Activated CD8-positive, alpha-beta T cell treated with anti-CD3 and anti-CD28 coated beads, Interleukin-2, amount 10 ng/mL, durations not matched to agents 7 days and 5 days (primary cell): ENCODE results near the gene COL26A1. TPM values are rescaled to one million over a fixed set of nuclear protein-coding genes. Genes with fewer than 3 reads are reported as not detected.

Source experiments
- ATAC-seq: fragments of 150-1000 bp; cut with Tn5 transposase; one replicate; pipeline ENCODE4 v1.10.0; 2021; ENCODE audit warnings: moderate library complexity
- CTCF ChIA-PET: fragments of 350-600 bp; sonication (Branson Sonifier 250); formaldehyde crosslinking; loops from one replicate; lab custom pipeline; 2021; ENCODE audit warnings: antibody characterized with exemption; lab: Charles Lee
- POLR2A ChIA-PET: fragments of 350-600 bp; sonication (Branson Sonifier 250); formaldehyde crosslinking; loops from one replicate; lab custom pipeline; 2021; ENCODE audit warnings: antibody characterized with exemption; lab: Charles Lee
- DNase-seq: peaks from one replicate; pipeline ENCODE4 v3.0.0-alpha.2; 2020
- H3K27ac Mint-ChIP-seq: one replicate; pipeline ENCODE4 v1.8.0; 2021; ENCODE audit warnings: mild to moderate bottlenecking, mixed read lengths
- H3K27me3 Mint-ChIP-seq: one replicate; pipeline ENCODE4 v1.8.0; 2021; ENCODE audit warnings: low read depth, mixed read lengths
- H3K36me3 Mint-ChIP-seq: one replicate; pipeline ENCODE4 v1.8.0; 2021; ENCODE audit warnings: low read depth, mixed read lengths
- H3K4me1 Mint-ChIP-seq: one replicate; pipeline ENCODE4 v1.8.0; 2021; ENCODE audit warnings: low read depth, mixed read lengths
- H3K4me3 Mint-ChIP-seq: one replicate; pipeline ENCODE4 v1.8.0; 2021; ENCODE audit warnings: mild to moderate bottlenecking, mixed read lengths
- H3K9me3 Mint-ChIP-seq: one replicate; pipeline ENCODE4 v1.8.0; 2022; ENCODE audit warnings: mixed read lengths; ENCODE audit not compliant: insufficient read depth
- total RNA-seq, 2 experiments: library from RNA; stranded (reverse); gene quantifications; one replicate each; pipeline ENCODE4 v1.2.3, GENCODE V29; 2021

COL26A1 gene
- total RNA-seq, 2 experiments from 2014 or later: not detected

- peak; percentile 60 for ATAC-seq
- H3K27ac Mint-ChIP-seq: peak overlapping the region; percentile 5
- CTCF ChIA-PET: interaction anchor here (0.8 to 4.7 kb wide), 16 partner anchors 9 to 225 kb away, joined by 3 to 31 read pairs (median 4); partner anchors contain the start of genes COL26A1 and IFT22
- H3K4me1 Mint-ChIP-seq: peaks cover 37% of the 10 kb centered on the region
- H3K9me3 Mint-ChIP-seq: no peaks in the 10 kb centered on the region
- peaks cover 9% of the 10 kb centered on the region for H3K27me3 Mint-ChIP-seq
- H3K36me3 Mint-ChIP-seq: no peaks in the 10 kb centered on the region
- DNase-seq: peak; percentile 74
- POLR2A ChIA-PET: interaction anchor here (1.0 kb wide), 1 partner anchor 145 kb away, joined by 3 read pairs; no protein-coding TSS in a partner anchor
- peak overlapping the region; percentile 52 for H3K4me3 Mint-ChIP-seq
These were observed 145.1 kb downstream of the COL26A1 start for GRCh38 chr7:101507791-101508252.

- Mint-ChIP-seq H3K4me3 (no peak overlapping the region), H3K9me3 (no peaks in the 10 kb centered on the region), H3K27ac (no peak overlapping the region), H3K36me3 (no peaks in the 10 kb centered on the region), H3K4me1 (peaks cover 17% of the 10 kb centered on the region), H3K27me3 (peaks cover 9% of the 10 kb centered on the region)
- ATAC-seq (no peak), DNase-seq (no peak)
- CTCF ChIA-PET: interaction anchor here (0.8 kb wide), 1 partner anchor 146 kb away, joined by 3 read pairs; no protein-coding TSS in a partner anchor
- POLR2A ChIA-PET: no interaction called here
These were observed 147.6 kb downstream of the COL26A1 start for GRCh38 chr7:101510297-101510696.

GRCh38 chr7:101511965-101512364 lies 149.3 kb downstream of the COL26A1 start:
- POLR2A ChIA-PET: no interaction called here
- Mint-ChIP-seq H3K4me3 (no peak overlapping the region), H3K36me3 (no peaks in the 10 kb centered on the region), H3K4me1 (peaks cover 14% of the 10 kb centered on the region), H3K27me3 (peaks cover 9% of the 10 kb centered on the region), H3K27ac (no peak overlapping the region), H3K9me3 (no peaks in the 10 kb centered on the region)
- DNase-seq: no peak
- CTCF ChIA-PET: interaction anchor here (1.5 kb wide), 1 partner anchor 230 kb away, joined by 3 read pairs; no protein-coding TSS in a partner anchor
- no peak for ATAC-seq

GRCh38 chr7:101516851-101517250 lies 154.2 kb downstream of the COL26A1 start:
- POLR2A ChIA-PET: interaction anchor here (0.6 kb wide), 1 partner anchor 111 kb away, joined by 3 read pairs; no protein-coding TSS in a partner anchor

GRCh38 chr7:101517304-101517703 lies 154.6 kb downstream of the COL26A1 start:
- CTCF ChIA-PET: interaction anchor here (0.7 to 2.4 kb wide), 2 partner anchors 10 to 153 kb away, joined by 5 to 9 read pairs; no protein-coding TSS in a partner anchor
- no peak for DNase-seq
- Mint-ChIP-seq H3K36me3 (no peaks in the 10 kb centered on the region), H3K9me3 (no peaks in the 10 kb centered on the region), H3K27ac (no peak overlapping the region), H3K4me1 (no peaks in the 10 kb centered on the region), H3K4me3 (no peak overlapping the region), H3K27me3 (peaks cover 3% of the 10 kb centered on the region)
- ATAC-seq: no peak
- POLR2A ChIA-PET: no interaction called here

More at GRCh38 chr7:101516851-101517250, 154.2 kb downstream of the COL26A1 start:
- CTCF ChIA-PET: interaction anchor here (1.1 to 2.4 kb wide), 2 partner anchors 9 to 26 kb away, joined by 4 to 9 read pairs; no protein-coding TSS in a partner anchor
- Mint-ChIP-seq H3K27ac (no peak overlapping the region), H3K27me3 (peaks cover 3% of the 10 kb centered on the region), H3K9me3 (no peaks in the 10 kb centered on the region), H3K4me3 (no peak overlapping the region), H3K4me1 (peaks cover 2% of the 10 kb centered on the region), H3K36me3 (no peaks in the 10 kb centered on the region)
- ATAC-seq (no peak), DNase-seq (no peak)

- DNase-seq (no peak), ATAC-seq (no peak)
- no peaks in the 10 kb centered on the region for H3K4me1 Mint-ChIP-seq
- H3K4me3 Mint-ChIP-seq: no peak overlapping the region
- no peaks in the 10 kb centered on the region for H3K9me3 Mint-ChIP-seq
- no peaks in the 10 kb centered on the region for H3K36me3 Mint-ChIP-seq
- ChIA-PET CTCF (no interaction called here), POLR2A (no interaction called here)
- H3K27ac Mint-ChIP-seq: no peak overlapping the region
- peaks cover 1% of the 10 kb centered on the region for H3K27me3 Mint-ChIP-seq
These were observed 155.7 kb downstream of the COL26A1 start for GRCh38 chr7:101518336-101518735.

GRCh38 chr7:101519324-101520023 lies 156.8 kb downstream of the COL26A1 start:
- POLR2A ChIA-PET: no interaction called here
- no peak overlapping the region for H3K27ac Mint-ChIP-seq
- H3K9me3 Mint-ChIP-seq: no peaks in the 10 kb centered on the region
- DNase-seq (no peak), ATAC-seq (no peak)
- CTCF ChIA-PET: interaction anchor here (0.9 kb wide), 1 partner anchor 204 kb away, joined by 3 read pairs; no protein-coding TSS in a partner anchor
- H3K36me3 Mint-ChIP-seq: no peaks in the 10 kb centered on the region
- peaks cover 3% of the 10 kb centered on the region for H3K27me3 Mint-ChIP-seq
- no peaks in the 10 kb centered on the region for H3K4me1 Mint-ChIP-seq
- H3K4me3 Mint-ChIP-seq: no peak overlapping the region

- CTCF ChIA-PET: no interaction called here
- POLR2A ChIA-PET: no interaction called here
- Mint-ChIP-seq H3K9me3 (no peaks in the 10 kb centered on the region), H3K4me1 (no peaks in the 10 kb centered on the region), H3K27ac (no peak overlapping the region), H3K27me3 (peaks cover 3% of the 10 kb centered on the region), H3K36me3 (no peaks in the 10 kb centered on the region), H3K4me3 (no peak overlapping the region)
- ATAC-seq (no peak), DNase-seq (no peak)
These were observed 158.8 kb downstream of the COL26A1 start for GRCh38 chr7:101521430-101521925.

- H3K27me3 Mint-ChIP-seq: peaks cover 3% of the 10 kb centered on the region
- CTCF ChIA-PET: no interaction called here
These were observed 159.3 kb downstream of the COL26A1 start for GRCh38 chr7:101522021-101522420.

GRCh38 chr7:101527844-101528667 lies 165.4 kb downstream of the COL26A1 start:
- DNase-seq: no peak
- ChIA-PET CTCF (no interaction called here), POLR2A (no interaction called here)
- Mint-ChIP-seq H3K36me3 (no peaks in the 10 kb centered on the region), H3K9me3 (no peaks in the 10 kb centered on the region), H3K27ac (no peak overlapping the region), H3K4me1 (no peaks in the 10 kb centered on the region), H3K4me3 (no peak overlapping the region), H3K27me3 (peaks cover 8% of the 10 kb centered on the region)
- ATAC-seq: no peak

More at GRCh38 chr7:101522021-101522420, 159.3 kb downstream of the COL26A1 start:
- H3K36me3 Mint-ChIP-seq: no peaks in the 10 kb centered on the region
- no peak overlapping the region for H3K4me3 Mint-ChIP-seq
- no peak for ATAC-seq
- no peaks in the 10 kb centered on the region for H3K9me3 Mint-ChIP-seq
- POLR2A ChIA-PET: no interaction called here
- no peaks in the 10 kb centered on the region for H3K4me1 Mint-ChIP-seq
- no peak overlapping the region for H3K27ac Mint-ChIP-seq
- no peak for DNase-seq

- H3K27me3 Mint-ChIP-seq: peaks cover 4% of the 10 kb centered on the region
- no peak overlapping the region for H3K27ac Mint-ChIP-seq
- CTCF ChIA-PET: no interaction called here
- H3K9me3 Mint-ChIP-seq: no peaks in the 10 kb centered on the region
- no peak overlapping the region for H3K4me3 Mint-ChIP-seq
- no peaks in the 10 kb centered on the region for H3K36me3 Mint-ChIP-seq
- H3K4me1 Mint-ChIP-seq: no peaks in the 10 kb centered on the region
- POLR2A ChIA-PET: no interaction called here
- no peak for DNase-seq
- ATAC-seq: no peak
These were observed 166.9 kb downstream of the COL26A1 start for GRCh38 chr7:101529560-101529959.
